GM18505 (cell line): Measurements from ENCODE around the gene GFRAL.

Source experiments
- ATAC-seq: cut with Tn5 transposase; IDR thresholded peaks from one replicate; pipeline ENCODE4 v1.9.1; 2021; ENCODE audit not compliant: unreplicated experiment
- POLR2A ChIP-seq: IDR thresholded peaks from 4 replicates; pipeline ENCODE4 v1.6.1; 2011; ENCODE audit warnings: borderline replicate concordance; ENCODE audit not compliant: insufficient read depth, insufficient read length; ENCODE audit errors: extremely low read depth

The GFRAL gene

DNA sequence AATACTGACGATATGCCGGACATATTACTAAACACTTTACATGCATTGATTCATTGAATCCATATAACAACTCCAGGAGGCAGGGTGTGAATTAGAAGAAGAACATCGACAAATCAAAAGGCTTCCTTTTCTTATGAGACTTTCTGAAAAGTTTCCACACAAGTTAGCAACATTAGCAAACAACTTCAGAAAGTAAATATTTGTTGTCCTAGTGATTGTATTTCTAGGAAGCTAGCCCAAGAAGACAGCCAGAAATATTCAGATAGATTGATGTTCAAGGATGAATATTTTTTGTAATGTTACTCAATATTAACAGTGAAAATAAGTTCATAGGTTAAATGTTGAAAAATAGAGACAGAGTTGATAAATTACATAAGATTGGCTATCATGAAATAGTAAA, 120.6 kb downstream of the GFRAL start:
- no peak for ATAC-seq
- no peak for TF ChIP-seq POLR2A

DNA sequence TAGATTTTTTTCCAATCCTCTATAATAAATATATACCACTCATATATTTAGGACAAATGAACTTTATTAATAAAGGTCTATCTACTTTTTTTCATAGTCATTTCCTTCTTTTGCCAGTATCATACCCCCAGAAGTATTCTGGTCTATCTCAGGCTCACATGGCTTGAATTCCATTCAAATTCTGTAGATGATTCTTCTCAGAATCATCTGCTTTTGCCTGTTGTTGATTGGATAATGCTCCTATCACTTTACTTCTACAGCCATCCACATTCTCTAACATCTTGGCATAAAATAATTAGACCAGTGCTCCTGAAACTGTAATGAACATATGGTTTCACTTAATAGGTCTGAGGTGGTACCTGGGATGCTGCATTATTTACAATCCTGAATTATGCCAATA, 121.2 kb downstream of the GFRAL start:
- no peak for TF ChIP-seq POLR2A
- ATAC-seq = no peak

DNA sequence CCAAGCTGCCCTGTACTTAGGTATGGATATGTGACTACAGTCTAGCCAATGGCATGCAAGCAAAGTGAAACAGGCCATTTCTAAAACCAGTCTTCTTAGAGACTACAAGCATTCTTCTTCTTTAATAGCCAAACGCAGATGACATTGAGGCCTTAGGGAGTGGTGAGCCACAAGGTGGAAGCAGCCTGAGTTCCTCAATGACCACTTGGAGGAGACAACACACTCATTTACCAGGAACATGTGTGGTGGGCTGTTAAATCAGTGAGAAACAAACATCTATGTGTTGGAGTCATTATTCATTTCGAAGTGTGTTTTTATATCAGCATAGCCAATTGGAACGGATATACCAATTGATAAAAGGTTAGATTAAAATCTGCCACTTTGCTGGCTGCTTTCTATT, 122.0 kb downstream of the GFRAL start:
- no peak for ATAC-seq

DNA sequence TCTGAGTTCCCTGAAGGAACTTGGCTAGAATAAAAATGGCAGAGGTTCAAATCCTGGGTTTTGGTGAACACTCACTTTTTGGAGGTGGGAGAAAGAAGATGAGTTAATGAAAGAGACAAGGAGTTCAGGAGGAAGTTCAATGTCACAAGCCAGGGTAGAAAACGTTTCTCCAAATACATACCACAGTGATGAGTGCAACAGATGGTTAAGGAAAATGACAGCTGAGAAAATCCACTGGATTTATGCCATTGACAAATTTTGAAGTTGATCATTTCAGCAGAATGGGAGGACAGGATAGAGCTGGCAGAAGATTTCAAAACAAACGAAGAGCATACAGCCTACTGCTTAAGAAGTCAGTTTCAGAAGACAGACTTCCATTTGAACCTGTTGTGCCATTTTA, 122.7 kb downstream of the GFRAL start:
- ATAC-seq = no peak
- no peak for TF ChIP-seq POLR2A

More for the DNA sequence above, 122.0 kb downstream of the GFRAL start:
- no peak for TF ChIP-seq POLR2A
